SK-N-MC (cell line): ENCODE measurements around the gene AGMO.

Source experiments
- DNase-seq: peaks from one replicate; pipeline ENCODE4 v3.0.0-alpha.2; 2011; ENCODE audit warnings: low read depth, low spot score
- H3K27ac ChIP-seq: fragments of 200-600 bp; sonication (generic); 2 replicates; pipeline ENCODE4 v1.5.1; 2016; ENCODE audit warnings: mixed run types
- H3K36me3 ChIP-seq: fragments of 200-600 bp; sonication (generic); 2 replicates; pipeline ENCODE4 v1.6.1; 2017; ENCODE audit warnings: antibody characterized with exemption, low read length, mixed read lengths; ENCODE audit not compliant: insufficient read depth
- H3K4me3 ChIP-seq: fragments of 200-600 bp; sonication (generic); 2 replicates; pipeline ENCODE4 v1.5.1; 2016
- H3K9ac ChIP-seq: fragments of 200-600 bp; sonication (generic); 2 replicates; pipeline ENCODE4 v1.8.0; 2017; ENCODE audit warnings: mixed run types, mixed read lengths; ENCODE audit not compliant: insufficient read length
- H3K9me3 ChIP-seq: fragments of 200-600 bp; sonication (generic); 2 replicates; pipeline ENCODE4 v1.6.1; 2017; ENCODE audit warnings: low read depth, mild to moderate bottlenecking, antibody characterized with exemption, low read length, moderate library complexity, mixed read lengths
- EZH2 ChIP-seq: fragments of 200-600 bp; sonication (generic); IDR thresholded peaks from one replicate; pipeline ENCODE4 v1.6.1; 2017; ENCODE audit warnings: antibody characterized with exemption
- FOXP2 ChIP-seq: optimal IDR thresholded peaks from 2 replicates; pipeline ENCODE3; 2011; ENCODE audit warnings: mild to moderate bottlenecking, moderate library complexity; ENCODE audit not compliant: insufficient read depth; ENCODE audit errors: extremely low read length, control extremely low read depth
- POLR2AphosphoS5 ChIP-seq: IDR thresholded peaks from 2 replicates; pipeline ENCODE4 v1.6.1; 2012; ENCODE audit warnings: mild to moderate bottlenecking, low read depth, low read length, borderline replicate concordance

Gene AGMO

DNA sequence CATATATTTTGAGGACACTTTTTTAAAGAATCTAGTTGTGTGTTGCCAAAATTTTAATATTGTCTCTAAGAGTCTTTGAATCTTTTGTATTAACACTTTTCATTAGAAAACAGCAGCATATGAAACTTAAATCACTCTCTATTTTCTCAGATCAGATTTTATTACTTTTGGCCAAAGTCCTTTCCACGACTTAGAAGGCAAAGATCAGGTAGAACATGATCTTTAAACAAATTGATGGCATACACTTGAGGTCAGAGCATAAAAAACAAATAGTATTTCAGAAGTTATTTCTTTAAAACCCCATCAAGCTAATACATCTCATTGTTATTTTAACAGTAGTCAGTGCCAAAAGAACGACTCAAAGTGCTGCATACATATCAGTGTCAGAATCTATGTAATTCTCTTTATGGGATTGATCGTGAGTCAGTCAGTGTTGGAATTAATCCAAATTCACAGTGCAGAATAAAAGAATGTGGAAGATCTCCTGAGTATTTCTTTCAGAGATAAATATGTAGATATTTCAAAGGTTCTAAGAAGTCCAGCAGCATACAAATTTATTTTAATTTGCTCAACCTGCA is 9.6 kb upstream of the AGMO start:
- TF ChIP-seq FOXP2 (no peak), EZH2 (no peak), POLR2AphosphoS5 (no peak)
- DNase-seq, result no peak
- Histone ChIP-seq H3K9ac (no peak overlapping the region), H3K27ac (no peak overlapping the region), H3K36me3 (no peaks in the 10 kb centered on the region), H3K4me3 (no peak overlapping the region), H3K9me3 (no peaks in the 10 kb centered on the region)

DNA sequence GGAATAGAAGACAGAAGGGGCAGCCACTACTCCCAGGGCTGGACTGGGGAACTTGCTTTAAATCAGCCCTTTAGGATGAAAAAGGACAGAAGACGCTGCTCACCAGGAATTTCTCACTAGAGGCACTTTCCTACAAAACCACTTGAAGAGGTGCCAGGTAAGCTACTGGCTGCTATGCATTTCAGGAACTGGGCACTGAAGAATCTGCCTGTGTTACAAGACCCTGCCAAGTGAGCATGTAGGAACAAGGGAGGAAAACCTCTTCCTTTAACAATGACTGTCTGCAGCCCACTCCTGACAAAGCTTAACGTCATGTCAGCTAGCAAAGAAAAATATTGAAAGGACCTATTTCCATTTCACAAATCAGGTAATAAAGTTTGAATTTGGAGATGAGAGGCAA is 5.8 kb upstream of the AGMO start:
- no peaks in the 10 kb centered on the region for H3K36me3 ChIP-seq
- no peak overlapping the region for H3K4me3 ChIP-seq
- no peak for TF ChIP-seq FOXP2
- TF ChIP-seq POLR2AphosphoS5, result no peak
- no peak for TF ChIP-seq EZH2
- no peak overlapping the region for H3K27ac ChIP-seq
- no peak overlapping the region for H3K9ac ChIP-seq
- DNase-seq, result no peak
- H3K9me3 ChIP-seq, result no peaks in the 10 kb centered on the region

DNA sequence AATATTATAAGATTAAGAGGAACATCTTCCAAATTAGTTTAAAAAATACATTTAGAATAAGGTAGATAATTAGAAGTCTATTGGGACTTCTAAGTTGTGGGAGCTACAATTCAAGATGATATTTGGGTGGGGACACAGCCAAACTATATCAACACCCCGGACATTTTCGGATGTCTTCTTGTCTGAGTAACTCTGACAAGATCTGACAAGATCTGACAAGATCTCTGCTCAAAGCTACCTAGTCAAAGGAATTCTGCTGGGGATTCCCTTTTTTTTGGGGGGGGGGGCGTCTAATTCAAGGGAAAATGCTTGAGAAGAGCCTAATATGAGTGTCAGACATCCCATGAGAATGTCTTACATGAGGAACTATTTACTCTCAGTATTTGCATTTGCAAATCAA is 5.2 kb upstream of the AGMO start:
- Histone ChIP-seq H3K36me3 (no peaks in the 10 kb centered on the region), H3K9ac (no peak overlapping the region), H3K4me3 (no peak overlapping the region), H3K9me3 (no peaks in the 10 kb centered on the region), H3K27ac (no peak overlapping the region)
- TF ChIP-seq FOXP2 (no peak), EZH2 (no peak), POLR2AphosphoS5 (no peak)
- no peak for DNase-seq

DNA sequence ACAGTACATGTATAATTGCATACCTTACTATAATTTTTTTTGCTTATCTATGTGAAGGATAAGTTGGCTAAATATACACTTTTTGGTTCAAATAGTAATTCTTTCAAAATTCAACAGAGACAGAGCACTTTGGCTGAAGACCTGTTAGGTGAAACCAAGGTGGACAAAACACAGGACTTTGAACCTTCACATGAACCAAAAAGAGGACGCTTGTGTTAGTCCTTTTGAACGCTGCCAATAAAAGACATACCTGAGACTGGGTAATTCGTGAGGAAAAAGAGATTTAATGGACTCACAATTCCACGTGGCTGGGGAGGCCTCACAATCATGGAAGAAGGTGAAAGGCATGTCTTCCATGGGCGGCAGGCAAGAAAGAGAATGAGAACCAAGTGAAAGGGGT is 4.7 kb upstream of the AGMO start:
- no peak overlapping the region for H3K4me3 ChIP-seq
- H3K9me3 ChIP-seq, result no peaks in the 10 kb centered on the region
- H3K36me3 ChIP-seq, result no peaks in the 10 kb centered on the region
- TF ChIP-seq POLR2AphosphoS5, result no peak
- no peak for TF ChIP-seq EZH2
- TF ChIP-seq FOXP2, result no peak
- no peak overlapping the region for H3K9ac ChIP-seq
- no peak for DNase-seq
- no peak overlapping the region for H3K27ac ChIP-seq

DNA sequence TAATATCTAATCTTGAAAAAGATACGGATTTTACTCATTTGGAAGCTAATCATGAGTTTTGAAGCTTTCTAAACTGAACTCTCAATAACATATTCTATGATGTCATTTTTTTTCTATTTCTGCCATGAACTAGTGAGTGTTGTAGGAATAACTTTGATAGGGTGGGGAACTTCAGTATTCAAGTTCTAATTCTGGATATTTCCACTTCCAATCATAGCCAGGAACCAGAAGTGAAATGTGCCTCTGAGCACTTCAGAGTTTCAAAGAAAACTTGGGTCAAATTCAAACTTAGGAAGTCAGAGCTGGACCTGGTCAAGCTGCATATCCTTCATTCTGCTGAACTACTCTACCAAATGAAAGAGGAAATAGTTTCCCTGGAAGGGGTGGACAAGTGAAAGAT is 847 bp downstream of the AGMO start:
- Histone ChIP-seq H3K36me3 (no peaks in the 10 kb centered on the region), H3K9ac (no peak overlapping the region), H3K4me3 (peak overlapping the region; percentile 56), H3K9me3 (no peaks in the 10 kb centered on the region), H3K27ac (no peak overlapping the region)
- DNase-seq, result no peak
- TF ChIP-seq FOXP2 (no peak), POLR2AphosphoS5 (no peak), EZH2 (no peak)

DNA sequence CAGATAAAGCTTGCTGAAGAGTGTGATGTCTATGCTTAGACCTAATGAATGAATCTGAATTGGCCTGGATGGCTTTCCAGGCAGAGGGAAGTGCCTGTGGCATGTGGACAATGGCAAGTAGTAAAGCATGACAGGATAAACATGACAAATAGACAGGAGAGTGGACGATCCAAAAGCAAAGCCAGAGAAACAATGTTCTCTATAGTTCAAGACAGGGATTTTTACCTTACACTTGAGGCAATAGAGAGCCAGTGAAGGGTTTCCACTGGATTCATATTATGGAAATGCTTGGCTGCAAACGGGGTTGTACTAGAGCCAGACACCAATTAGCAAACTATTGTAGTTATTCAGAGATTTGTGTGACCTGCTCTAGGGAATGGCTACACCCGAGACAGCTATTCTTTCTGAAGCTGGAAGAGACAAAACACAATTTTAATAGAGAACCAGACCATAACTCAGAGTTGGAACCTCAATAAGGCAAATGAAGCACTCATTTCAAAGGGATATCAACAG is 2.3 kb downstream of the AGMO start:
- Histone ChIP-seq H3K9me3 (no peaks in the 10 kb centered on the region), H3K27ac (no peak overlapping the region), H3K36me3 (no peaks in the 10 kb centered on the region), H3K4me3 (no peak overlapping the region), H3K9ac (no peak overlapping the region)
- no peak for TF ChIP-seq FOXP2
- no peak for TF ChIP-seq EZH2
- TF ChIP-seq POLR2AphosphoS5, result no peak
- no peak for DNase-seq

DNA sequence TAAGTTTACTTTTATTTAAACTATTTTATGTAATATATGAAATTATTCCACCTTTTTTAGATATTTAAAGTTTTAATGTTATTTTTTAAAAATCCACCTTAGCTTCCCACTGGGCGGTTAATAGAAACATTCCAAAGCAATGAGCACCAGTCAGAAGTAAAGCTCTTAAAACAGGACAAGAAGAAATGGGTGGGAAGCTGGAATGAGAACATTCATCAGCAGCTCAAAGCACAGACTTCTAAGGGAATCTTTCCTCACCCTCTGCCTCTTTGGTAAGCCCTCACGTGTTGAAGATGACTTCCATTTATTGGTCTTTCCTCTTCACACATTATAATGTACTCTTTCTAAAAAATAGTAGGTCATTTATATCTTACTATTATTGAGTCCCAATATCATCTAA is 3.1 kb downstream of the AGMO start:
- Histone ChIP-seq H3K36me3 (no peaks in the 10 kb centered on the region), H3K27ac (no peak overlapping the region), H3K9me3 (no peaks in the 10 kb centered on the region), H3K9ac (no peak overlapping the region), H3K4me3 (no peak overlapping the region)
- no peak for DNase-seq
- no peak for TF ChIP-seq POLR2AphosphoS5
- TF ChIP-seq EZH2, result no peak

DNA sequence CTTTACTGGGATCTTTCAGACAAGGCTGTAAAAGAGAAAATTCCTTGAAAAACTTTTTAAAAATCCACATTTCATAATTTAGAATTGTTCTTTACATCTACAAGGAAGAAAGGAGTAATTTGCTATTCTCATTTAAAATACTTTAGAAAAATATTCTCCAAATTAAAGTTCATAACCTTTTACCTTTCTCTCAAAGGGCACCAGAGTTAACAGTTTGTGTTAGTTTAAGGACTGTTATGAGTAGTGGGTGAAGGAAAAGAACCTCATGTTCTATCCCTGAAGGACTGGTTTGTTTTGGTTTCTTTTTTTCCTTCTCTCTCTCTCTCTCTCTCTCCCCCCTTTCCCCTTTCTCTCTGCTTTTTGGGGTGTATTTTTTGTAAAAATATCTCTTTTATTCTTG is 4.1 kb downstream of the AGMO start:
- Histone ChIP-seq H3K4me3 (no peak overlapping the region), H3K9ac (no peak overlapping the region), H3K36me3 (no peaks in the 10 kb centered on the region), H3K27ac (no peak overlapping the region), H3K9me3 (no peaks in the 10 kb centered on the region)
- no peak for TF ChIP-seq POLR2AphosphoS5
- TF ChIP-seq EZH2, result no peak
- TF ChIP-seq FOXP2, result no peak
- no peak for DNase-seq

DNA sequence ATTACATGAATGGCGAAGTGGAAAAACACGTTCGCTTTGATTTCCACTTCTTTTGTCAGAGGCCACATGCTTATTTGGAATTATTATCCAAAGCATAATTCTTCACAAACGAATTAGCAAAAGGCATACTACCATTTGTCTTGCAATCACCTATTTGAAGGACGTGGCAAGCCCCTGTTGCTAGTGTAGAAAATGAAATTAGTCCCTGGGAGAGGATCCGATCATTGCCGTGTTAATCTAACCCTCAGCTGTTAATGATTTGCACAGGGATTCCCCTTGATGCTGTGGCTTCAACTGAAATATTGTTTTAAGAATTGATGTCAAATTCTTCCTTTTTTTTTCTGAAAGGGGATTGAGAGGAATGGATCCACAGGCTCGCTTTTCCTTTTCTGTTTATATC is 4.6 kb downstream of the AGMO start:
- DNase-seq, result no peak
- no peak overlapping the region for H3K9ac ChIP-seq
- H3K9me3 ChIP-seq, result no peaks in the 10 kb centered on the region
- H3K27ac ChIP-seq, result no peak overlapping the region
- no peaks in the 10 kb centered on the region for H3K36me3 ChIP-seq
- TF ChIP-seq EZH2 (no peak), FOXP2 (no peak), POLR2AphosphoS5 (no peak)
- H3K4me3 ChIP-seq, result no peak overlapping the region
